ENCODE results near the gene DDX60.
"Not testable (repeated sequence)": the region's sequence is repeated elsewhere in the genome, so short reads cannot be mapped to it uniquely, and the experiment has no call there.

DDX60 gene

DNA sequence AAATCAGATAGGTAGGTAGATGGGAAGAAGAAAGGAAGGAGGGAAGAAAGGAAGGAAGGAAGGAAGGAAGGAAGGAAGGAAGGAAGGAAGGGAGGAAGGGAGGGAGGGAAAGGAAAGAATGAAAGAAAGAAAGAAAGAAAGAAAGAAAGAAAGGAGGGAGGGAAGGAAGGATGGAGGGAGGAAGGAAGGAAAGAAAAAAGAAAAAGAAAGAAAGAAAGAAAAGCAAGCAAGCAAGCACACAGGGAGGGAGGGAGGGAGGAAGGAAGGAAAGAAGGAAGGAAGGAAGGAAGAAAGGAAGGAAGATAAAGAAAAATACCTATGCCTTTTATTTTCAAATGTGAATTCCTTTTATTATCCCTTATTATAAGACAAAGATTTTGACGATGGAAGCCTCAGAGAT, 32.7 kb downstream of the DDX60 start:
- DNase-seq: not testable (repeated sequence)

DNA sequence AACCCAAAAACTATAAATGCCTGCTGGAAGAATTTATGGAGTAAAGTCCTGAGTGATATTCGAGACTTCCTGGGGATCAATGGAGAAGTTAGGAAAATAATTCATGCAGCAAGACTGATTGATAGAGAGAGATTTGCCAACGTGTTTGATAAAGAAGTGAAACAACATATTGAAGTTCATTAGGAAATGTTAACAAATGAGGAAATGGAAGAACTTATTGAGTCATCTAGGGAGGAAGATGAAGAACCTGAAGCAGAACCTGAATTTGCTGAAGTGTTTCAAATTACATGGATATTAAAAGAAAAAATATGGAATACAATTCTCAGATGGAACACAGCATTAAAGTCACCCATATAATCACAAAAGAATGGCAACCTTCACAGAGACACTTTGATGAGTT, 39.0 kb downstream of the DDX60 start:
- no peak for DNase-seq

DNA sequence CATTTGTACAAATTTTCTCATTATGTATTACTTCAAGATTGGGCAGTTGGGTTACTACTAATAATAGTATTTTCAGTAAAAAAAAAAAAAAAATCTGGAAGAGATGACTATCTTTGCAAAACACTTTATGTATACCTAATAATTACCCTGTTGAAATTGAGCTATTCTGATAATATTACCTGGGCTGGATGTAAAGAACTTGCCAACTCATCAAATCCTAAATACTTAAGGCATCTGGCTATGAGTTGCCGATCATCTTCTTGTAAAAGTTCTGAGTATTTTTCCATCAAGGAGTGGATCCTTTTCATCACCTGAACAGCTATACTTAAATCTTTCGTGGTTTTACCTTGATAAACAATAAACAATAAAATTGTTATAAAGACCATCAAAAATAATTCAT, 42.7 kb downstream of the DDX60 start:
- no peak for DNase-seq

- DNase-seq: no peak
These were observed 43.7 kb downstream of the DDX60 start for GRCh38 chr4:168274871-168275270.

- no peak for DNase-seq
These were observed 44.7 kb downstream of the DDX60 start for GRCh38 chr4:168273838-168274237.

DNA sequence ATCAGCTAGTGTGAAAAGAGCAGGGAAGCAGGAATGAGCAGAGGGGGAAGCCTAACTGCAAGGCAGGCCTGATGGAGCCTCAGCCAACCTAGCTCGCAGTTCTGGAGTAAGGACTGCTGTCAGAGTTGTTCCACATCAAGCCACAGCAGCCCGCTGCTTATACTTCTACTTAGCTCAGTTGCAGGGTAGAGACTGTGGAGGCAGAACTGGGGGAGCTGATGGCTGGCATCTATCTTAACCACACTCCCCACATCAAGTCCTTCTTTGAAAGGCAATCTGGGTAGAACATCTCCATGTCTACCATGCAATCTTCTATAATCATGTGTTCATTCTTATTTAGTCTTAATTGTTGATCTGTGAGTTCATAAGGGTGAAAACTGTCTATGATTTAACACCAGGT, 46.1 kb downstream of the DDX60 start:
- DNase-seq: peak; percentile 7

DNA sequence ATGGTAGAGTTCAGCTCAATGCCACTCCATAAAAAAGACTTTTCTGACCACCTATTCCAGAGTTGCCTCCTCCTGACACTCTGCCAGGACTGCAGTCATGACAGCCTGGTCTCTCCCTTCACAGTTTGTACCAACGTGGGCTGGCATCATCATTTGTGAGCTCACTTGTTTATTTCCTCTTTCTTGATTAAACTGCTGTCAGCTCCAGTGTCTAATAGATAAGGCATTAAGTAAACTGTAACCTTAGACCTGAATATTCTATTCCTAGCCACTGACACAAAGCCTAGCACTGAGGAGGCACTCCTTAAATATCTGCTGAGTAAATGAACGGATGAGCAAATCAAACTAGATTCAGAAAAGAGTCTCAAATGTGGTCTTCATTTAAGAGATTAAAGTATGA, 48.7 kb downstream of the DDX60 start:
- DNase-seq: no peak

DNA sequence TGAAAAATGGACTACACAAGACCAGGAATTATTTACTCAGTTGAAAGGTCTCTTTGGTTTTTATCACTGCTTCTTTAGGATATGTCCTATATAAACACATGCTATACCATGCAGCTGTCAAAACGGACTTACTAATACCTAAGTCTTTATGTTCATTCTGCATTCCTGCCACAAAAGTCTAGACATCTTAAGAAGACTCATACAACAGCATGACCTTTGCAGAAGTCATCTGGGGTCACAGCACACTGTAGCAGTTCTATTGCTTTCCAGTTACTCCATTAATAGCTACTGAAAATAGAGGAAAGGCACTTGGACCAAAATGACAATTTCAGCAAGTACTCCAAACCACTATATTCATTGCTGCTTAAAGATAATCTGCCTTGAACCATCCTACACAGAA, 53.2 kb downstream of the DDX60 start:
- DNase-seq: peak; percentile 1

GRCh38 chr4:168264903-168265302, 53.6 kb downstream of the DDX60 start:
- DNase-seq: no peak

DNA sequence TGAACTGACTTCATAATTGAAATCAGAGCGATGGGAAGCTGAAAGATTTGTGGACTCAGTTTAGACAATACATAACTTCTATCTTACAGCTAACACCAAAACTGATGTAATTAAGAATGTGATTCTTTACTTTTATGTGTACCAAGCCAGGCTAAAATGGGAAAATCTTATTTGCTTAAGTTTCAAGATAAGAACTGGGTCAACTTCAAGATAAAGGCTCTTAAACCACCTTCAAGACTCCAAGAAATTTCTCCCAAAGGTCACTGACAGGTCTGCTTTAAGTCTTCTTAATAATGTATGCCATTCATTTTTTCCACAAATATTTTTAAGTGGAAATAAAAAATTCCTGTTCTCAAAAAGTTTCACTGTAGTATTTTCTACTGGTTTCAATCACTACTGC, 55.5 kb downstream of the DDX60 start:
- no peak for DNase-seq

- DNase-seq: no peak
These were observed 59.5 kb downstream of the DDX60 start for GRCh38 chr4:168259096-168259495.

GRCh38 chr4:168257768-168258167, 60.8 kb downstream of the DDX60 start:
- no peak for DNase-seq

DNA sequence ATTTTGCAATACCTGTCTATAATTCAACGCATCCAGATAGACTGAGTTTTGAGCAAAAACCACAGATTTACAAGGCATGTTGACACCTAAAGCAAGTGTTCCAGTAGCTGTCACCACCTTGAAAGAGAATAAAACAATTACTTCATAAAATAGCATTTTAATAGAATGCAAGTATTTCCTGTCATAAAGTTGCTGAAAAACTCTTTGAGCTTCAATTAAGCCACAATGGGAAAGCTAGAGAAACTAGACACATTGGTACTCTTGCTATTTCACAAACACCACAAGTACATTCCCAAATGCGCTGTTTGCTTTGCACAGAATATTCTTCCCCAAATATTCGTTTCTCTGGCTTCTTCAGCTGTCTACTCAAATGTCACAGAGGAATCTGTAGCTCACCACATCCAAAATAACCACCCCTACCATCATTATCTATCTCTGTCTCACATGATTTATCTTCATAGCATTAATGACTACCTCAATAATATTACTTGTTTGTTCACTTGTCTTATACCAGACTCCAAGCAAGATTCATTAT, 70.3 kb downstream of the DDX60 start:
- DNase-seq: no peak

- no peak for DNase-seq
These were observed 70.9 kb downstream of the DDX60 start for GRCh38 chr4:168247603-168248002.

DNA sequence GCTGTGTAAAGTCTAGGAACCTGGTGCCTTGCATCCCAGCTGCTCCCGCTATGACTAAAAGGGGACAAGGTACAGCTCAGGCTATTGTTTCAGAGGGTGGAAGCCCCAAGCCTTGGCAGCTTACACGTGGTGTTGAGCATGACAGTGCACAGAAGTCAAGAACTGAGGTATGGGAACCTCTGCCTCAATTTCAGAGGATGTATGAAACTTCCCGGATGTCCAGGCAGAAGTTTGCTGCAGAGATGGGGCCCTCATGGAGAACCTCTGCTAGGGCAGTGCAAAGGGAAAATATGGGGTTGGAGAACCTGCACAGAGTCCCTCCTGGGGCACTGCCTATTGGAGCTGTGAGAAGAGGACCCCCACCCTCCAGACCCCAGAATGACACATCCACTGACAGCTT, 76.6 kb downstream of the DDX60 start:
- DNase-seq: peak; percentile 1

DNA sequence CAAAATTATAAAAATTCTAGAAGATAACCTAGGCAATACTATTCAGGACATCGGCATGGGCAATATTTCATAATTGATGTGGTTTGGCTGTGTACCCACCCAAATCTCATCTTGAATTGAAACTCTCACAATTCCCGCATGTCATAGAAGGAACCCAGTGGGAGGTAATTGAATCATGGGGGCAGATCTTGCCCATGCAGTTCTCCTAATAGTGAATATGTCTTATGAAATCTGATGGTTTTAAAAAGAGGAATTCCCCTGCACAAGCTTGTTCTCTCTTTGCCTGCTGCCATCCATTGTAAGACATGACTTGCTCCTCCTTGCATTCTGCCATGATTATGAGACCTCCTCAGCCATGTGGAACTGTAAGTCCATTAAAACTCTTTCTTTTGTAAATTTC, 77.7 kb downstream of the DDX60 start:
- no peak for DNase-seq

DNA sequence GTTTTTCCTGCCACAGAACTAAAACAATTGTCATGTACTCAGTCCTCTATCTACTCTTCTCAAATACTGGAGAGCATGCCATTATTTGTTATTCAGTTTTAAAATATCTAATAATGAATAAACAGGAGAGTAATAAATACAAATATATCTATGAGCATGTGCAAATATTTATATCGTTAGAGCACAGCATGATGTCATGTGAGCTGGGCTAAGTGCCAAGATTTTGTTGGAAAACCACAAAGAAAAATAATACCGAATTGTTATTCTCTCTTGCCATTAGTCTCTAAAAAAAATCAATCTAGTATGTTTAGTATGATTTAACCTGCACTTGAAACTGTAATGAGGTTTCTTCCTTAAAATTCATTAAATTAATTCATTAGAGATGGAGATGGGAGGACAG, 97.3 kb downstream of the DDX60 start:
- peak; percentile 62 for DNase-seq

- no peak for DNase-seq
These were observed 97.7 kb downstream of the DDX60 start for GRCh38 chr4:168220893-168221292.

DNA sequence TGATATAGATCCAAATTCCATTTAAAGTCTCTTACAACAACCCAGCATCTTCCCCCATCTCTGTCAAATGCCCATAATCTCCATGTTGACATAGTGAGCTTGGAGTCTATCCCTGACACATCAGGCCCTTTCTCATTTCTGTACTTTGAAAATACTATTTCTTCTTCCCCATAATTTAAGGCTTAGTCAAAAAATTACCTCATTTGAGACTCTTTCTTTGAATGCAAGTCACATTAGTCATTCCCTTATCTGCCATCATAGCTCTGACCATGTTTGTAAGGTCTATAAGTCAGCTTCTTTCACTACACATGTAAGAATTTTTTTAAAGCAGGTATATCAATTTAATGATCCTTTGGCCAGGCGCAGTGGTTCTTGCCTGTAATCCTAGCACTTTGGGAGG, 99.9 kb downstream of the DDX60 start:
- DNase-seq: peak; percentile 1

DNA sequence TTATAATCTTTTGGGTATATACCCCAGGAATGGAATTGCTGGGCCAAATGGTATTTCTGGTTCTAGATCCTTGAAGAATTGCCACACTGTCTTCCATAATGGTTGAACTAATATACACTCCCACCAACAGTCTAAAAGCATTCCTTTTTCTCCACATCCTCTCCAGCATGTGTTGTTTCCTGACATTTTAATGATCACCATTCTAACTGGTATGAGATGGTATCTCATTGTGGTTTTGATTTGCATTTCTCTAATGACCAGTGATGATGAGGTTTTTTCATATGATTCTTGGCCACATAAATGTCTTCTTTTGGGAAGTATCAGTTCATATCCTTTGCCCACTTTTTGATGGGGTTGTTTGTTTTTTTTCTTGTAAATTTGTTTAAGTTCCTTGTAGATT, 105.0 kb downstream of the DDX60 start:
- DNase-seq: not testable (repeated sequence)

GRCh38 chr4:168212656-168213055, 105.9 kb downstream of the DDX60 start:
- no peak for DNase-seq

DNA sequence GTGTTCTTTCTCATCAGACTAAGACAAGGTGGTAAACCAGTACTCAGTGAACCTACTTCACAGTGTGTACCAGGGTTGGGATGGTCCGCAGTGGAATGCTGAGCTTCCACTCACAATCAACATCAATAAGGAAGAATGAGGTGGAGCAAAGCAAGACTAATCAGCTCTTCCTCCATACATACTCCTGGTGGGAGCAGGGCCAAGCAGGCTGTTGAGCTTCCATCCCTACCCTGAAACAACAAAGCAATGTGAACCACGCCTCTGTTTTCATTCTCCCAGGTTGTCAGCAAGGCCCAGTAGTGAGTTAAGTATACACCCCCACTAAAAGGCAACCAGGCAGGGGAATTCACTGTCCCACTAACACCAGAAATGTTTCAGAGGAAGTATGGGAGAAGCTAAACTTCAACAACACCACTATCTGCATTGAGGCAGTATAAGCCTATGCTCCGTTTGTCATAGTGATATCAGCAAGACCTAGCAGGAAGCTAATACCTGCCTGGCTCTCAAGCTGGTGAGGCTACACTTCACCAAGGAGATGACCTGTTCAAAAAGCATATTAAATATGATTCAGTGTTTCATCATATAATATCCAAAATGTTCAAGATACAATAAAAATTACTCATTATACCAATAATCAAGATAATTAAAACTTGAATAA, 109.5 kb downstream of the DDX60 start:
- no peak for DNase-seq

DNA sequence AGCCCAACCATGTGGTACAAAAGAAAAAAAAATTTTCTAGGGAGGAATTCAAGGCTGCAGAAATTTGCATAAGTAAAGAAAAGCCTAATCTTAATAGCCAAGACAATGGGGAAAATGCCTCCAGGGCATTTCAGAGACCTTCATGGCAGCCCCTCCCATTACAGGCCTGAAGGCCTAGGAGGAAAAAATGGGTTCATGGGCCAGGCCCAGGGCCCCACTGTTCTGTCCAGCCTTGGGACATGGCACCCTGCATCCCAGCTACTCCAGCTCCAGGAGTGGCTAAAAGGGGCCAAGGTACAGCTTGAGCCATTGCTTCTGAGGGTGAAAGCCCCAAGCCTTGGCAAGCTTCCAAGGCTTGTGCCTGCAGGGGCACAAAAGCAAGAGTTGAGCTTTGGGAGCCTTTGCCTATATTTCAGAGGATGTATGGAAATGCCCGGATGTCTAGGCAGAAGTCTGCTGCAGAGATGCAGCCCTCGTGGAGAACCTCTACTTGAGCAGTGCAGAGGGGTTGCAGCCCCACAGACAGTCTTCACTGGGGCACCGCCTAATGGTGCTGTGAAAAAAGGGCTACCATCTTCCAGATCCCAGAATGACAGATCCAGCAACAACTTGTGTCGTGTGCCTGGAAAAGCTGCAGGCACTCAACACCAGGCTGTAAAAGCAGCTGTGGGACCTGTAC, 115.2 kb downstream of the DDX60 start:
- DNase-seq: no peak

GRCh38 chr4:168200685-168201084, 117.9 kb downstream of the DDX60 start:
- DNase-seq: no peak

All from eye (tissue), 1 donor.